Trophoblast cell (in vitro differentiated cells and primary cell): ENCODE data around the gene KCNJ1.

ENCODE experiments used
- DNase-seq, 2 donors: peaks; one replicate each; pipeline ENCODE4 v3.0.0-alpha.2; 2016
- H2AFZ ChIP-seq: 2 replicates; pipeline ENCODE4 v1.6.1; 2013; ENCODE audit warnings: low read length, moderate library complexity, mild to moderate bottlenecking; ENCODE audit not compliant: insufficient read depth, poor library complexity
- H2AK5ac ChIP-seq: 2 replicates; pipeline ENCODE4 v1.6.1; 2013; ENCODE audit warnings: mild to moderate bottlenecking, low read length
- H2BK120ac ChIP-seq: 2 replicates; pipeline ENCODE4 v1.6.1; 2013; ENCODE audit warnings: low read length, mild to moderate bottlenecking, moderate library complexity; ENCODE audit not compliant: insufficient read depth, poor library complexity
- H2BK12ac ChIP-seq: 2 replicates; pipeline ENCODE4 v1.6.1; 2013; ENCODE audit warnings: mild to moderate bottlenecking, low read length, moderate library complexity
- H2BK5ac ChIP-seq: 2 replicates; pipeline ENCODE4 v1.6.1; 2013; ENCODE audit warnings: low read length, low read depth, moderate library complexity, mild to moderate bottlenecking; ENCODE audit not compliant: poor library complexity
- H3K14ac ChIP-seq: 2 replicates; pipeline ENCODE4 v1.6.1; 2013; ENCODE audit warnings: mild to moderate bottlenecking, low read length
- H3K18ac ChIP-seq: 2 replicates; pipeline ENCODE4 v1.6.1; 2013; ENCODE audit warnings: mild to moderate bottlenecking, low read length
- H3K23ac ChIP-seq: 2 replicates; pipeline ENCODE4 v1.6.1; 2013; ENCODE audit warnings: low read length
- H3K27ac ChIP-seq: 2 replicates; pipeline ENCODE4 v1.5.1; 2013; ENCODE audit warnings: low read depth, mild to moderate bottlenecking, inconsistent platforms, low read length, moderate library complexity
- H3K27me3 ChIP-seq: 2 replicates; pipeline ENCODE4 v1.6.1; 2013; ENCODE audit warnings: inconsistent platforms, mild to moderate bottlenecking, low read length, moderate library complexity; ENCODE audit not compliant: insufficient read depth
- H3K36me3 ChIP-seq, 2 experiments: 1 replicate in 1 of 2; 2 replicates in 1 of 2; pipeline ENCODE4 v1.6.1; 2013; ENCODE audit warnings: low read length in 2 of 2, mild to moderate bottlenecking in 2 of 2, moderate library complexity in 1 of 2; ENCODE audit not compliant: insufficient read depth in 2 of 2, control insufficient read depth in 1 of 2
- H3K4ac ChIP-seq: 2 replicates; pipeline ENCODE4 v1.6.1; 2013; ENCODE audit warnings: low read depth, mild to moderate bottlenecking, low read length, moderate library complexity
- H3K4me1 ChIP-seq, 2 experiments: 1 replicate in 1 of 2; 2 replicates in 1 of 2; pipeline ENCODE4 v1.6.1; 2013; ENCODE audit warnings: low read length in 2 of 2, mild to moderate bottlenecking in 2 of 2, moderate library complexity in 1 of 2; ENCODE audit not compliant: insufficient read depth in 2 of 2, control insufficient read depth in 1 of 2
- H3K4me2 ChIP-seq: 2 replicates; pipeline ENCODE4 v1.6.1; 2013; ENCODE audit warnings: inconsistent platforms, mild to moderate bottlenecking, low read length, moderate library complexity
- H3K4me3 ChIP-seq: 2 replicates; pipeline ENCODE4 v1.5.1; 2013; ENCODE audit warnings: mild to moderate bottlenecking, low read depth, low read length, inconsistent platforms
- H3K79me1 ChIP-seq: one replicate; pipeline ENCODE4 v1.6.1; 2013; ENCODE audit warnings: low read length
- H3K79me2 ChIP-seq: 2 replicates; pipeline ENCODE4 v1.6.1; 2013; ENCODE audit warnings: low read length, mild to moderate bottlenecking; ENCODE audit not compliant: control insufficient read depth, insufficient read depth, poor library complexity
- H3K9ac ChIP-seq: 2 replicates; pipeline ENCODE4 v1.6.1; 2013; ENCODE audit warnings: mild to moderate bottlenecking, low read length
- H3K9me3 ChIP-seq: 2 replicates; pipeline ENCODE4 v1.6.1; 2013; ENCODE audit warnings: low read depth, mild to moderate bottlenecking, control low read depth, inconsistent platforms, low read length; ENCODE audit not compliant: insufficient read depth
- H4K12ac ChIP-seq: 2 replicates; pipeline ENCODE4 v1.6.1; 2013; ENCODE audit warnings: low read depth, mild to moderate bottlenecking, low read length, moderate library complexity
- H4K8ac ChIP-seq: 2 replicates; pipeline ENCODE4 v1.6.1; 2013; ENCODE audit warnings: low read depth, mild to moderate bottlenecking, low read length, moderate library complexity
- H4K91ac ChIP-seq: one replicate; pipeline ENCODE4 v1.6.1; 2013; ENCODE audit warnings: low read depth, mild to moderate bottlenecking, low read length, moderate library complexity
- WGBS: extraction: QIAGEN DNeasy Blood & Tissue Kit; methylation state at CpG from one replicate; pipeline ENCODE4 v1.1.7; 2013; ENCODE audit warnings: missing lambda C conversion rate; ENCODE audit not compliant: insufficient read length, insufficient coverage; ENCODE audit errors: extremely low coverage; 5-methylcytosine and 5-hydroxymethylcytosine counted together

Gene KCNJ1

DNA sequence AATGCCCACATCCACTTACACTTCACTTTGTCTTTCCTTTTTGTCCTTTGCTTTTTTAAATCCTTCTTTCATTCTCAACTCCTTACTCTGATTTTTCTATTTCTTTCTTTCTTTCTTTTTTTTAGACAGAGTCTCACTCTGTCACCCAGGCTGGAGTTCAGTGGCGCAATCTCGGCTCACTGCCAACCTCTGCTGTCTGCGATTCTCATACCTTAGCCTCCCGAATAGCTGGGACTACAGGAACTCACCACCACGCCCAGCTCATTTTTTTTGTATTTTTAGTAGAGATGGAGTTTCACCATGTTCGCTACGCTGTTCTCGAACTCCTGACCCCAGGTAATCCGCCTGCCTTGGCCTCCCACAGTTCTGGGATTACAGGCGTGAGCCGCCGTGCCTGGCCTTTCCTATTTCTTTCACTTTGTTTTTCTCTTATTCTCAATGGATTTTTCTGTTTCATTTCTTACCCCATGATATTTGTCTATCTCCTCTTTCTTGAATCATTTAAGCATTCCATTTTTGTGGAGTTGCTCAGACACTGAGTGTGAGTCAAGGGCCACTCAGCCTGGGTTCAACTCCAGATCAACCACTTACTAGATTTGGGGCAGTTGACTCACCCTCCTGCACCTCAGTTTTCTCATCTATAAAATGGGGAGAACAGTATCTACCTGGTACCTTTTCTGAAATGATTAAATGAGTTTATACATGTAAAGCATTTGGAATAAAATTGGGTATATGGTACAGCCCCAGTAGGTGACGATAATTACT is 31.7 kb upstream of the KCNJ1 start:
- H3K18ac ChIP-seq: no peak overlapping the region
- H2BK5ac ChIP-seq: no peak overlapping the region
- no peak overlapping the region for H2AK5ac ChIP-seq
- no peak overlapping the region for H3K4me3 ChIP-seq
- H3K79me2 ChIP-seq: no peaks in the 10 kb centered on the region
- H4K91ac ChIP-seq: no peak overlapping the region
- H3K9me3 ChIP-seq: peaks cover 2% of the 10 kb centered on the region
- peaks cover 27% of the 10 kb centered on the region for H3K27me3 ChIP-seq
- no peak overlapping the region for H2BK120ac ChIP-seq
- peaks cover 0 to 10% of the 10 kb centered on the region in 2 experiments for H3K4me1 ChIP-seq
- H3K4ac ChIP-seq: no peak overlapping the region
- H4K8ac ChIP-seq: no peak overlapping the region
- peak in 1 of 2 donors; percentile 33 for DNase-seq
- H3K79me1 ChIP-seq: no peaks in the 10 kb centered on the region
- no peak overlapping the region for H3K4me2 ChIP-seq
- H3K14ac ChIP-seq: no peak overlapping the region
- no peak overlapping the region for H2BK12ac ChIP-seq
- no peak overlapping the region for H3K23ac ChIP-seq
- H2AFZ ChIP-seq: no peak overlapping the region
- no CpG with 5 or more reads among the region's 13 CpGs for WGBS
- H4K12ac ChIP-seq: no peak overlapping the region
- H3K27ac ChIP-seq: no peak overlapping the region
- H3K36me3 ChIP-seq: no peaks in the 10 kb centered on the region
- no peak overlapping the region for H3K9ac ChIP-seq

DNA sequence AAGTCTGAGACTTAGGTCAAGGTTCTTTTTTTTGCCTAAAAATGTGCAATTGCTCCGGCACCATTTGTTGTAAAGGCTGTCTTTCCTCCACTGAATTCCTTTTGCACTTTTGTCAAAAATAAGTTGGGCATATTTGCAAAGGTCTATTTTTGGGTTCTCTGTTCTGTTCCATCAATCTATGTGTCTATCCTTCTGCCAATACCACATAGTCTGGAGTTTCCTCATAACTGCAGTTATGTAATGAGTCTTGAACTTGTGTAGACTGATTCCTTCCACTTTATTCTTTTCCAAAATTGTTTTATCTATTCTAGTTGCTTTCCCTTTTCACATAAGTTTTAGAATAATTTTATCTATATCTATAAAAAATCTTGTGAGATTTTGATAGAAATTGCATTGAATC is 30.7 kb upstream of the KCNJ1 start:
- Histone ChIP-seq H3K79me1 (peaks cover 2% of the 10 kb centered on the region), H3K4me3 (no peak overlapping the region), H3K9me3 (peaks cover 2% of the 10 kb centered on the region), H2BK12ac (no peak overlapping the region), H2AK5ac (no peak overlapping the region), H3K23ac (no peak overlapping the region), H3K14ac (no peak overlapping the region), H3K27me3 (peaks cover 20% of the 10 kb centered on the region), H3K4ac (no peak overlapping the region), H4K12ac (no peak overlapping the region), H3K4me2 (no peak overlapping the region), H3K4me1 (peaks cover 3 to 10% of the 10 kb centered on the region in 2 experiments), H2BK5ac (no peak overlapping the region), H2BK120ac (no peak overlapping the region), H3K18ac (no peak overlapping the region), H3K27ac (no peak overlapping the region), H4K91ac (no peak overlapping the region), H3K79me2 (no peaks in the 10 kb centered on the region), H4K8ac (no peak overlapping the region), H2AFZ (no peak overlapping the region), H3K36me3 (no peaks in the 10 kb centered on the region), H3K9ac (no peak overlapping the region)
- DNase-seq: no peak
- WGBS: no CpG with 5 or more reads among the region's 1 CpG

DNA sequence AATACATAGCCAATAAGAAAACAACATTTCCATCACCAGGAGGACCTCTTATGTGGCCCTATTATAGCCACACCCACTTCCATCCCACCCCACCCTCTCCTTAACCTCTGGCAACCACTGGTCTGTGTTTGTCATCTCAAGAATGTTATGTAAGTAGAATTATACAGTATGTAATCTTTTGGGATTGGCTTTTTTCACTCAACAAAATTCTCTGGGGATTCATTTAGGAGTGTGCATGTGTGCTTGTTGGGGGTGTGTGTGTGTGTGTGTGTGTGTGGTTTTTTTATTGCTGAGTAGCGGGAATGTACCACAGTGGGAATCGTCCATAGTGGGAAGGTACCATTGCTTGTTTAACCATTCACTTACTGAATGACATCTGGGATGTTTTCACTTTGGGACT is 29.3 kb upstream of the KCNJ1 start:
- Histone ChIP-seq H3K4me2 (no peak overlapping the region), H4K12ac (no peak overlapping the region), H3K27ac (no peak overlapping the region), H4K8ac (no peak overlapping the region), H2BK5ac (no peak overlapping the region), H2AK5ac (no peak overlapping the region), H2BK12ac (no peak overlapping the region), H3K9me3 (no peaks in the 10 kb centered on the region), H3K27me3 (peaks cover 7% of the 10 kb centered on the region), H3K4ac (no peak overlapping the region), H2BK120ac (no peak overlapping the region), H3K79me2 (no peaks in the 10 kb centered on the region), H3K4me3 (no peak overlapping the region), H3K9ac (no peak overlapping the region), H3K4me1 (peaks cover 8 to 16% of the 10 kb centered on the region in 2 experiments), H3K18ac (no peak overlapping the region), H3K79me1 (peaks cover 2% of the 10 kb centered on the region), H3K23ac (no peak overlapping the region), H2AFZ (no peak overlapping the region), H3K36me3 (no peaks in the 10 kb centered on the region), H3K14ac (no peak overlapping the region), H4K91ac (no peak overlapping the region)
- WGBS: no CpG with 5 or more reads among the region's 2 CpGs
- no peak for DNase-seq

DNA sequence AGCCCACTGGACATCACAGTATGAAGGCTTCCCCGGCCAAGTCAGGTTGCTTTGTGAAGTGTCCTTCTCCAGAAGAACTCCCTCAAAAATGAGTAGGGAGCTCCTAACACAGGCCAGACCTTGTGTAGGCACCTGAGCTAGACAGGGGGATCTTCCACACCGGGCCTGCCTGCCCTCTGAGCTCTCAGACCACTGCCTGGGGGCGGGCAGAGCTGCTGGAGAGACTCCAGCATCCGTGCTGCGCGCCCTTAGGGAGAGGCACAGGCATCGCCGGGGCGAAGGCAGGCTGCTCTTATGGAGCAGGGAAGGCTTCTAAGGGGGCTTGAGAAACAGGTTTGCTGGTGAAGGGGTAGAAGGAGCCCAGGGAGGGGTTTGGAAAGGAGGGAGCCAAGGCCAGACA is 28.4 kb upstream of the KCNJ1 start:
- no peak overlapping the region for H2BK5ac ChIP-seq
- peaks cover 2% of the 10 kb centered on the region for H3K79me1 ChIP-seq
- no peak overlapping the region for H2BK120ac ChIP-seq
- no peak overlapping the region for H3K4ac ChIP-seq
- H3K79me2 ChIP-seq: no peaks in the 10 kb centered on the region
- no peaks in the 10 kb centered on the region for H3K36me3 ChIP-seq
- DNase-seq: no peak
- no peak overlapping the region for H3K27ac ChIP-seq
- H2BK12ac ChIP-seq: no peak overlapping the region
- no peak overlapping the region for H4K8ac ChIP-seq
- no peak overlapping the region for H3K23ac ChIP-seq
- H3K18ac ChIP-seq: no peak overlapping the region
- no peak overlapping the region for H2AK5ac ChIP-seq
- H2AFZ ChIP-seq: no peak overlapping the region
- no peak overlapping the region for H3K9ac ChIP-seq
- H4K12ac ChIP-seq: no peak overlapping the region
- no peaks in the 10 kb centered on the region for H3K9me3 ChIP-seq
- H3K4me2 ChIP-seq: no peak overlapping the region
- H3K14ac ChIP-seq: no peak overlapping the region
- peaks cover 6% of the 10 kb centered on the region for H3K27me3 ChIP-seq
- no peak overlapping the region for H4K91ac ChIP-seq
- WGBS: no CpG with 5 or more reads among the region's 9 CpGs
- H3K4me3 ChIP-seq: no peak overlapping the region
- peaks cover 12 to 21% of the 10 kb centered on the region in 2 experiments for H3K4me1 ChIP-seq
